ENCODE data around the gene GUCA2B. TPM values are rescaled to one million over a fixed set of nuclear protein-coding genes. Genes with fewer than 3 reads are reported as not detected.
A peak's percentile ranks its signal among the peaks of the same experiment; 100 is the strongest.

Gene GUCA2B
- total RNA-seq, 2 donors from 2014 or later = not detected

DNA sequence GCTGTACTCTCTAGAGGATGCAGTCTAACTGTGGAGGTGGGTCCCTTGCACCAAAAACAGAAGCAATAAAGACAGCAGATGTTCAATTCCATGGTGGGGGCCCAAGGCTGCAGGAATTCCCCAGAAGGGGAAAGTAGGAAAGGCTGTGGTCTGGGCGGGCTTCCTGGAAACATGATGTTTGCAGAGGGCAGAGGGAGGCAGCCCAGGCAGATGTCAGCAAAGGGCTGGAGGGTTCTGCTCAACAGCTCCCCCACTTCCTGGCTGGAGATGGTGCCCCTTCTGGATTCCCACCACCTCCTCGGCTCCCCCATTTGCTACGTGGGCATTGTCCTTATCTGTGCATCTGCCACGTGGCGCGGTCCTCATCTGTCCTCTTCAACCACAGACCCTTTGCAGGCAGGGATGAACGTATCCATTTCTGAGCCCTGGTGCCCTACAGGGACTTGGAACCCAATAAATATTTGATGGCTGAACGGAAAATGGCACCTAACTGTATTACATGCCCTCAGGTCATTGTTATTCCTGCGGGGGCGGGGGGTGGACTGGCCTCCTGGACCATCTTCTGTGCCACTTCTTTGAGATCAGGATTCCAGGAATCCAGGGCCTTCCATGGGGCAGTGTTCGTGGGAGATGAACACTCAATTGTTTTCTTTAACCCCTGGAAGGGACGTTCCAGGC, 8.4 kb upstream of the GUCA2B start:
- Histone ChIP-seq H3K36me3 (no peaks in the 10 kb centered on the region), H3K4me1 (replicated peaks) (no peaks in the 10 kb centered on the region), H3K9me3 (no peaks in the 10 kb centered on the region), H3K27me3 (replicated peaks; ENCODE audit: insufficient read depth) (no peaks in the 10 kb centered on the region), H3K4me3 (no peak overlapping the region), H3K27ac (no peak overlapping the region)
- 79% methylated on average over 12 of the region's 12 CpGs for WGBS
- DNase-seq (ENCODE audit: low spot score) = no peak
- intact Hi-C loops (cut with DNase I) = no loop called here
- TF ChIP-seq POLR2A (IDR thresholded peaks at IDR 0.05) (no peak), POLR2AphosphoS5 (IDR thresholded peaks at IDR 0.05) (no peak)
- TF ChIP-seq, protein P1, sequence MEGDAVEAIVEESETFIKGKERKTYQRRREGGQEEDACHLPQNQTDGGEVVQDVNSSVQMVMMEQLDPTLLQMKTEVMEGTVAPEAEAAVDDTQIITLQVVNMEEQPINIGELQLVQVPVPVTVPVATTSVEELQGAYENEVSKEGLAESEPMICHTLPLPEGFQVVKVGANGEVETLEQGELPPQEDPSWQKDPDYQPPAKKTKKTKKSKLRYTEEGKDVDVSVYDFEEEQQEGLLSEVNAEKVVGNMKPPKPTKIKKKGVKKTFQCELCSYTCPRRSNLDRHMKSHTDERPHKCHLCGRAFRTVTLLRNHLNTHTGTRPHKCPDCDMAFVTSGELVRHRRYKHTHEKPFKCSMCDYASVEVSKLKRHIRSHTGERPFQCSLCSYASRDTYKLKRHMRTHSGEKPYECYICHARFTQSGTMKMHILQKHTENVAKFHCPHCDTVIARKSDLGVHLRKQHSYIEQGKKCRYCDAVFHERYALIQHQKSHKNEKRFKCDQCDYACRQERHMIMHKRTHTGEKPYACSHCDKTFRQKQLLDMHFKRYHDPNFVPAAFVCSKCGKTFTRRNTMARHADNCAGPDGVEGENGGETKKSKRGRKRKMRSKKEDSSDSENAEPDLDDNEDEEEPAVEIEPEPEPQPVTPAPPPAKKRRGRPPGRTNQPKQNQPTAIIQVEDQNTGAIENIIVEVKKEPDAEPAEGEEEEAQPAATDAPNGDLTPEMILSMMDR (IDR thresholded peaks at IDR 0.05) = no peak

DNA sequence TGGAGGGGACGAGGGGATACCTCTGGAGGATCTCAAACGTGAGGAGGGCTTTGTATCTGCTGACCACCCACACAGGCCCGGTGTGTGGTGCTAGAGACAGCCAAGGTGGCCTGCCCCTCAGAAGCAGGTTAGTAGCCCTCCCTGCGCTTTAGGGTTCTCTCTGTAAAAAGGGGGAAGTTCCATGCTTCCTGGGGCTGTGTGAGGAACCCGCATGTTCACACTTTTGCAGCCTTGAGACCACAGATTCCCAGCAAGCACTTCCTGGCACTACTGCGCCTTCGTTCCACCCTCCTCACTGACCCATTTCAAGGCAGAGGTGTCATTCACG, 7.9 kb upstream of the GUCA2B start:
- Histone ChIP-seq H3K27me3 (replicated peaks; ENCODE audit: insufficient read depth) (no peaks in the 10 kb centered on the region), H3K27ac (no peak overlapping the region), H3K4me3 (no peak overlapping the region), H3K9me3 (no peaks in the 10 kb centered on the region), H3K36me3 (no peaks in the 10 kb centered on the region), H3K4me1 (replicated peaks) (no peaks in the 10 kb centered on the region)
- DNase-seq (ENCODE audit: low spot score) = no peak
- 75% methylated on average over 8 of the region's 8 CpGs for WGBS
- intact Hi-C loops (cut with DNase I) = no loop called here
- TF ChIP-seq POLR2A (IDR thresholded peaks at IDR 0.05) (no peak), POLR2AphosphoS5 (IDR thresholded peaks at IDR 0.05) (no peak)
- TF ChIP-seq, protein P1 (IDR thresholded peaks at IDR 0.05) = no peak

DNA sequence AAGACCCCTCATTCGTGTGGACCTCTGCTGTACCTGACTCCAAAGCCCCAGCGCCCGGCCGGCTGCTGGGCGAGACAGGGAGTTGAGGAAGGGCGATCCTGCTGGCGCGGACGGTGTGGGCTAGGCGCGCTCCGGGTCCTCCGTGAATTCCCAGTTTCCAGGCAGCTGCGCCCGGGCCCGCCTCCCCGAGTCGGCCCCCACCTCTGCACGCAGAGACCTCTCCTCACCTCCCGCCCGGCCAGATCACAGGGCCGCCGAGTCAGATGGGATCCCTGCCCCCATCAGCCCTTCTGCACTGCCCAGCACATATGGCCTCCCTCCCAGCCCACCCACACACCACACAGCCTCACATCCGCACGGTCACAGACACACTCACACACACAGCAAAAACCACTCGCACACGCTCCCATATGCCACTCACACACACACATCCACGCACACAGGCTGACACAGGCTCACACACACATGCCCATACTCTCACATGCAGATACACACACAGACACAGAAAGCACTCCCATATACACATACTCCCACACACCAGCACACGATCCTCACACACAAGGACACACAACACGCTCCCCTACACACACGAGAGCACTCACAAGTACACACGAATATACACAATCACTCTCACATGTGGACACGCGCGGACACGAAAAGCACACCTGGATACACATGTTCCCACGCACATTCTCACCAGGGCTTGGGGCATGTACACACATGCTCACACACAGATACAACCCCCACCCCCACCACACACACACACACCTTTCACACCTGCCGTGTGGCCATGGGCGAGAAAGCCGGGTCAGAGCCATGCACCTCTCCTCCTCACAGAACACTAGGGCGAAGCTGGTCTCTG, 7.2 kb upstream of the GUCA2B start:
- no peak for DNase-seq (ENCODE audit: low spot score)
- H3K4me1 ChIP-seq (replicated peaks) = no peaks in the 10 kb centered on the region
- 65% methylated on average over 39 of the region's 41 CpGs for WGBS
- TF ChIP-seq, protein P1 (IDR thresholded peaks at IDR 0.05) = no peak
- TF ChIP-seq POLR2AphosphoS5 (IDR thresholded peaks at IDR 0.05) = no peak
- TF ChIP-seq POLR2A (IDR thresholded peaks at IDR 0.05) = no peak
- no peaks in the 10 kb centered on the region for H3K9me3 ChIP-seq
- no peaks in the 10 kb centered on the region for H3K36me3 ChIP-seq
- H3K27me3 ChIP-seq (replicated peaks; ENCODE audit: insufficient read depth) = no peaks in the 10 kb centered on the region
- intact Hi-C loops (cut with DNase I) = no loop called here
- no peak overlapping the region for H3K4me3 ChIP-seq
- no peak overlapping the region for H3K27ac ChIP-seq

DNA sequence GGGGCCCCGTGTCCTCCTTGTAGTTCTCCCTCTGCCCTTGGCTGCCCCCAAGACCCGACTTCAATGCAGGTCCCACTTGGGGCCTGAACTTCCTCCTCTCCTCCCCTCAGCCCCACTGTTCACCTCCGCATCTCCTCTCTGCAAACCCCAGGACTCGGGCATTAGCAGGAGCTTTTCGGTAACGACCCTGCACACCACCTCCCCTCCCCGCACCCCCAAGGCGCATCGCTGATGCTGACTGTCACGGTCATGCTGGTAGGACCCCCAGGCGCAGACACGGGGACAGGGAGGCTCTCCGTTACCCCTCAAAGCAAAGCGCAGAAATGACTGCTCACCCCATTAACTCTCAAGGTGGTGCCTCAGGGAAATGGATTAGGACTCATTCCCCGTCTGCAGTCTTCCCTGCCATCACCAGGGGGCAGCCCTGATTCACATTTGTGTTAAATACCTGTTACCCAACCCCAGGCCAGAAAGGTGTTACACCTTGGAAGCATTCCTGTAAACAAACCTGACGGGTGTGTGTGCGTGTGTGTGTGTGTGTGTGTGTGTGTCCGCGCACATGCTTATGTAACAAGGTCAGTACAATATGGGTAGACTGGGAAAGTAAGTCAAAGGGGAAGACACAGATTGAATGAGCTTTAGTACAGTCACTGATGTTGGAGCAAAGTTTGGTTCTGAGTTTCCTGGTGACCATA, 6.4 kb upstream of the GUCA2B start:
- Histone ChIP-seq H3K4me3 (no peak overlapping the region), H3K27me3 (replicated peaks; ENCODE audit: insufficient read depth) (no peaks in the 10 kb centered on the region), H3K36me3 (no peaks in the 10 kb centered on the region), H3K9me3 (no peaks in the 10 kb centered on the region), H3K27ac (no peak overlapping the region), H3K4me1 (replicated peaks) (no peaks in the 10 kb centered on the region)
- TF ChIP-seq POLR2AphosphoS5 (IDR thresholded peaks at IDR 0.05) (peak; percentile 87), POLR2A (IDR thresholded peaks at IDR 0.05) (no peak)
- TF ChIP-seq, protein P1 (IDR thresholded peaks at IDR 0.05) = peak; percentile 59 to 95 (median 90)
- intact Hi-C loops (cut with DNase I) = no loop called here
- 21% methylated on average over 19 of the region's 19 CpGs for WGBS
- DNase-seq (ENCODE audit: low spot score) = peak; percentile 88

All from prostate gland (tissue), 2 donors.